Ecto neural progenitor cell (in vitro differentiated cells): ENCODE data around the gene TBC1D21.

ENCODE experiments used
- DNase-seq: peaks from one replicate; pipeline ENCODE4 v3.0.0-alpha.2; 2018; ENCODE audit warnings: low spot score

The TBC1D21 gene

DNA sequence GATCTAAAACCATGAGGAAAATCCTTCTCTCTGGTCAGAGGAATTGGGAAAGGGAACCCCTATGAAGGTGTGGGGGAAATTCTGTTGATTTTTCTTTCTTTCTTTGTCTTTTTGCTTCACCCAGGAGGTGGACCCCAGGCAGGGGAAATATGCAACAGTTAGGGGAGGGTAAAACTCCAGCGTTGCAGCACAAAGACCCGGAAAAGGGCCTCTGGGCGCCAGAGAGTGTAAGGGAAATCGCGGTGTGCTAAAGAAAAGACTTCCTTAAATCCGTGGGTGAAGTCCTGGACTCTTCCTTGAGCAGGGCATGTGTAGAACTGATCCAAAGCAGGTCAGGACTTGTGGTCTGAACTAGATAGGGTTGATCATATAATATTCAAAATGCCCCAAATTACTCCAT lies 11.1 kb upstream of the TBC1D21 start:
- DNase-seq = no peak

DNA sequence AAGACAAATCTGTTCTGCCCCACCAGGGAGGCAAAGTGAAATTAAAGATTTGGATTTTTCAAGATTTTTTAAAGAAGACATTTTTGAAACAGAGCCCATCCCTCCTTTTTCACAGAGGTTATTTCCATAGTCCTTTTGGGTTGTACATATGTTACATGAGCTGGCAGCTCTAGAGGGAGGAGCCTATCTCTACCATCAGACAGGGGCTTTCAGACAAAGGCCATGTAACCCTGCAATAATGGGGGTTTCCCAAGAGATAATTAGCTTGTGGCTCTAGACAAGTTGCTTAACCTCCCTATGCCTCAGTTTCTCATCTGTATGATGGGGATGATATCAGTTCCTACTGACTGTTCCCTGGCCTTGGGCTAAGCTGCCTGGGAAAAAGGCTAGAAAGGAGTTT lies 8.0 kb upstream of the TBC1D21 start:
- no peak for DNase-seq

DNA sequence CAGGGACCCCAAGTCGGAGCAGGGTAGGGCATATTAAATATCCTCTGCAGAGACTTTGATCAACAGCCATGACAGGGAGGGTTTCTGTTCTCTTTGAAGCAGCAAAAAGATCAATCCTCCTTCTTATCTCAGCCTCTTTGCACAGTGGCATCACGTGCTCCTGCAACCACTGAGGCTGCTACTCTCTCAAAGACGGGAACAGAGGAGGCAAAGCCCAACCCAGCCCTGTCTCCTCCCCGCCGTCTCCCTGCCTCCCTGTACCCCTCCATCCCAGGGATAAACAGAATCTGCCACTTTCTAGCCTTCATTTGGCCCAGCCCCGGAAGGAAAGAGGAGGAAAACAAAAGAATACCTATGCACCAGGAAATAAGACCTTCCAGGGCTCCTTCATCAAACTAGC lies 7.5 kb upstream of the TBC1D21 start:
- DNase-seq = no peak

DNA sequence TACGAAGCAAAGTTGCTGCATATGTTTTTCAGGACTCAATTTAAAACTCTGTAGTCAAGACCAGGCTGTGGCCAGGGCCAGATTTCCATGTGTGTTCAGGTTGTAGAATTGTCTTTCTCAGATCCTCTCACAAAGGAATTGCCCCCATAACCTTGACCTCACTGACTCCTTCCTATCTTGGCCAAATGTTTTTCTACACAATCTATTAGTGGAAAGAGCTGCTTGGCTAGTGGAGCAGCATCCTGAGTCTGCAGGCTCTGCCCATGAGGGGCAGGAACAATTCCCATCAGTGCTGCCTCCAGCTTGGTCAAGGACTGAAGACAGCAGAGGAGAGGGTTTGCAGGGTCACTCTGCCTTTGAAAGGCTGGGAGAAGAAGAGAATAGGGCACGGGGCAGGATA lies 6.9 kb upstream of the TBC1D21 start:
- no peak for DNase-seq

DNA sequence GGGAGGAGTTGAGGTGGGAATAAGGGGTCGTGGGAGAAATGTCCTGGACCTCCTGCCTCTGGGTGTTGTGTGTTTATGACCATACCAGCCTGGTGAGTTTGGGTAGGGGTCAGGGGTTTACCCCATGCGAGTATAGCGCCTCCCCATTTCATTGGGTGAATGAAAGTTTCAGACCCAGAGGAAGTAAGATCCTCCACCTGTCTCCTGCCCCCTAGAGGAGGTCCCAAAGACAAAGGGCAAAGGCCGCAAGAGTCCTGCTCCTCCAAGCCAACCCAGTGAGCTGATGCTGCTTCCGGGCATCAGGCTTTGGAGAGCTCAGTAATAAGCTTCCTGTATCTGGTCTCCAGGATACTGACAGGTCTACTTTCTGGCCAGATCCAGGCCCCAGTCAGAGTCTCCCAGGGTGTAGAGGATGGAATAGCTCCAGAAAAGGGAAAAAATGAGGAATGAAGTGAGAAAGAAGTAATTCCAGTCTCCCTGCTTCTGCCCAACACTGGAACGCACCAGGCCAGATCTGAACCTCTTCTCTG lies 6.4 kb upstream of the TBC1D21 start:
- DNase-seq = no peak

DNA sequence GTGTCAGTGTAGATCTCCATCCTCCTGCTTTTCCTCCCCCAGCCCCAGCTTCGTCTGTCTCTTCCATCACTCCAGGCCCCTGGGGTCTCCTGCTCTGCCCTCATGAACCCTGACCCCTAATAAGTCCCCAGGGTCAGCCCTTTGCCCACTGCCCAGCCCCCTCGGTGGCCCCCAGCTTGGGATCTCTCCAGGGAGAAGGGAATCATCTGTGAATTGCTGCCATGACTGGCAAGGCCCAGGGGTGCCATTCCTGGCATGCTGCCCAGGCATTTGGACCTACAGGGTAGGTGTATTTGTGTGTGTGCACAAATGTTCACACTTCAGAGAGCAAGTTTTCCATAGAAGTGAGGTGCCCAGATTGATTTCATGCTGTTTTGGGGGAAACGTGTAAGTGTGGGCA lies 5.9 kb upstream of the TBC1D21 start:
- DNase-seq = no peak

DNA sequence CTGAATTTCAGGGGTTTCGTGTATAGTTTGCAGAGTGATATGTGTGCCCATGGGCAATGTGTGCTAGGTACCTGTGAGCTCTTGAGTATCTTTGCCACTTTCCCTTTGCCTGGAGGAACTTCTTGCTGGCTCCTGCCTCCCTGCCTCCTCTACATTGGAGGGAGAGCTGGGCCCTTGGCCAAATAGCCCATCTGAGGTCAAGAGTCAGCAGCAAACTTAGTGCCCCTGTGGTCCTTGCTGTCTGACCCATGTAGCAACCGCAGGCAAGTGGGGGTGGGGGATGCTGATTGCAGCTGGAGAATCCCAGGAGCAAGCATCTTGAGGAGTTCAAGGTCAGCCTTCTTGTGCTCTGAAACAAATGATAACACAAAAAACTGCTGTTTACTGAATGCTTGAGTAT lies 5.4 kb upstream of the TBC1D21 start:
- DNase-seq = no peak

DNA sequence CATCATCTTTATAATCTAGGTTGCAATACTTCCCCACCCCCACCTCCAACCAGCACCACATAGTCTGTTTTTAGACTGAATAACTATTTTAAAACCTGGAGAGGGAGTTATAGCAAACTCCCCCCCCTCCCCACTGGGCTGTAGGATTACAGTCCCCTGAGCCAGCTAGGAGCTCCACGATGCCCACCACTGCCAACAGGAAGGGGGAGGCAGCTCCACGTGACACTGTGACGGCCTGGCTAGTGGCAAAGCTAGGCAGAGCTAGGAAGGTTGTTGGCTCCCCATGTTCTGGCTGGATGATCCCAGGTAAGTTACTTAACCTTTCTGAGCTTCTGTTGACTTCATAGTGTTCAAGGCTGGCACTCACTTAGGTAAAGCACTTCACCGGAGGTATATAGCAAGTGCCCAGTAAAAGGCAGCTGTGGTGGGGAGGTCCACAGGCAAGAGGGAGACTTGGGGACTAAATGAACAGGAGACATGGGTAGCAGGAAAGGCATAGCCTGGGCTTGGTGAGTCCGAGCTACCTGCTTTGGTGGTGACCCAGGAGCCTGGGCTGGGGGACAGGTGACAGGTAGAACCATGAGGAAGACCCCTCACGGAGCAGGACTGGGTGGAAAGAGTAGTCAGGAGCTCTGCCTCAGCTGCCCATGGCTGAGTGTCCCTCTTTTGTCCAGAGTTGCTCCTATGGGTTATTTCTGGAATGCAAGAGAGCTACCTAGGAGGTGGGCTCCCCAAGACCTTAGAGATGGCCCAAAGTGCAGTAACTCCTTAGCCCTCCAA lies 4.0 kb upstream of the TBC1D21 start:
- no peak for DNase-seq

DNA sequence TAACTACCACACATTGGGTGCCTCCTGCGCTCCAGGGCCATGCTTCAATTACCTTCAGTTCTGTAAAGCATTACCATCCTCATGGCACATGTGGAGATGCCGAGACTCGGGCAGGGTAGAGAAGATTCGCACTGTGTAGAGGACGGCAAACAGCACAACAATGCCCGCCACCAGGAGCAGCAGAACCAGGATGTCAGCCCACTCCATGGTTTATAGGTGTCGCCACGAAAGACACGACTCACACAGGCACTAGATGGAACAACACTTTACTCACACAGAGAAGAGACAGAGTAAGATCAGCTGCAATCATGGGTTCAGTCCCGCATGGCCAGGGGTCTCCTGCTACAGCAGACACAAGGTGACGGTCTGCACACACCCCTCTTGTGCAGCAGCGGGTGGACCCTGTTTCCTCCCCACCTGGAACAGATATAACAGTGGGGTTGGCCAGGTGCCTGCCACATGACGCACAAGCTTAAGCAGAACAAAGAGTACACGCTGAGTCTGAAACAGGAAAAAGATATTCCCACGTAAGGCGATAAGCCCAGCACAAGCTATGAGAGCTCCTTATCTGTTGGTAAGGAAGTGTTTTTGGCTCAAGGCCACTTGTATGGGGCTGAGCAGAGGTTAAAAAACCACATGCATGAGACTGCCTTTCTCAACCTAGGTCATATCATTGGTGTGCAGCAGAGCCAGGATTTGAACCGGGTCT lies 2.5 kb upstream of the TBC1D21 start:
- no peak for DNase-seq

DNA sequence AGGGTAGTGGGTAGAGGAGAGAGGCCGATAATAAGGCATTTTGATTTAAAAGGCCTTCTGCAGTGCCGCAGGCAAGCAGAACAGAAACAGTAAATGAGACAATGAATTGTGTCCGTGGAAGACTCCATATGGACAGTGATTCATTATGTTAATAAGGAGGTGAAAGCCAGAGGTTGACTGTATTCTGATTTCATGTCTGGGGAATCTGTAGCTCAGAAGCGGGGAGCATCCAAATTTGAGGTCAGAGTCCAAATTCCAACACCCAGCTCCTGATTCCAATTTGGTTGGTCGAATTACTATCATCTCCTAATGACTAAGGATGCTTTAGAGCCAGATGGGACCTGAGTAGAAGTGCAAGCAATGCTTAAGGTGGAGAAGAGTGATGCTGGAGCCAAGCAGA lies 1.0 kb upstream of the TBC1D21 start:
- no peak for DNase-seq

DNA sequence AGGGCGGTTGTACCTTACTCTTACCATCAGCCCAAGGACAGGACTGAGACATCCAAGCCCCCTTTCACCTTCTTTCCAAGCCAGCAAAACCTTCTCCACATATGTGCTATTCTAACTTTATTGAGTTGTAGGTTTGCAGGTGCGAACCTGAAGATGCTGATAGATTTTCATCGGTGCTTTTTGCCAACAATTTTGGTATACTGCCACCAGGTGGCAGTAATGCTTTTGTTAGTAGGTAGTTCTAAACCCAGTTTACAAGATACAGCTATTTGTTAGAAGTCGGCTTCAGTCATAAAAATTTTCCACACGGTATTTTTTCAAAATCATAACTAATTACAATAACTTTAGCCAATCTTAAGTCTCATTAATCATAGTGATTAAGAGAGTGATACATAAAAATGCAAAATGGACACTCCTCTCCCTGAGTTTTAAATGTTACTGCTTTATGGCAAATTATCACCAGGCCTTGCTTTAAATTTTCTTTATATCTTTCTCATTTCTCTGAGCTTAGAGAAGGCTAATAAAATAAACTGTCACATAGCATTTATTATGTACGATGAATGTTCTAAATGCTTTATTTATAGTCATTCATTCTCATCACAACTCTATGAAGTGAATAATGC lies 636 bp downstream of the TBC1D21 start:
- no peak for DNase-seq

DNA sequence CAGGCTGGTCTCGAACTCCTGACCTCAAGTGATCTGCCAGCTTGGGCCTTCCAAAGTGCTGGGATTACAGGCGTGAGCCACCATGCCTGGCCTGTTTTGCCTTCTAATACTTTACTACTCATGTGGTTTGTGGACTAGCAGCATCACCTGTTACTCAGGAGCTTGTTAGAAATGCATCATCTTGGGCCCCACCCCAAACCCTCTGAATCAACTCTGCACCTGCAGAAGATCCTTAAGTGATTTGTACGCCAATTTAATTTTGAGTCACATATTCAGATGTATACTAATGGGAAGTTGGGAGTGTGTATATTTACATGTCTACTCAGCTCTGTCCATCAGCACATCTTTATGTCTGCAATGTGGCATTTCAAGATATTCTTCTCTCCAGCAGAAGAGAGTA lies 6.1 kb downstream of the TBC1D21 start:
- no peak for DNase-seq

DNA sequence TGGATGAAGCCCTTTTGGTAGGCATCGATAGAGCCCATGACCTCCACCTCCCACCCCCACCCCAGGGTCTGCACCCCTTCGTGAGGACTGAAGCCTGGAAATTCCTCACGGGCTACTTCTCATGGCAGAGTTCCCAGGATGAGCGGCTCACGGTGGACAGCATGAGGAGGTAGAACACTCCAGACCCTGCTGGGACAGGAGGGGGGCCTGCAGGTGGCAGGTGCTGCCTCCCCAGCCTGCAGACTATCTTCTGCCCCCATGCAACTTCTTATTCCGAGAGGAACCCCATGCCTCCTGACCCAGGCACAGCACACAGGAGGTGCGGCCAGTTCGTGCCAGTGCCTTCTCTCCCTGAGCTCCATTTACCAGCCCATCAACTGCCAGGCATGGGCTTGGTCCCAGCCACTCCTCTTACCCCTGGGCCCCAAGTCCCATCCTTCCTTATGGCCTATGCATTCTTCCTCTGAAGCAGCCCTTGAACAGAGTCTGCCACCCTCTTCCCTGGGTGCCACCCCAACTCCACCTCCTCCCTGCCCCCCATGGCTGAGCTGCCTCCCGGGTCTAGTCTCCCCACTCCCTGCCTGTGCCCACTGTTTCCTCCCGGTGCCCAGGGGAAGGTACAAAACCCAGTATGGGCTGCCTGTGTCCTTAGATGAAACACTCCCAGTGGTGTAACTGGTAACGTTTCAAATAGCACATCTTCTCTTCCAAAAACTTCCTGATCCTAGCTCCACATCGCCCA lies 8.4 kb downstream of the TBC1D21 start:
- DNase-seq = no peak

DNA sequence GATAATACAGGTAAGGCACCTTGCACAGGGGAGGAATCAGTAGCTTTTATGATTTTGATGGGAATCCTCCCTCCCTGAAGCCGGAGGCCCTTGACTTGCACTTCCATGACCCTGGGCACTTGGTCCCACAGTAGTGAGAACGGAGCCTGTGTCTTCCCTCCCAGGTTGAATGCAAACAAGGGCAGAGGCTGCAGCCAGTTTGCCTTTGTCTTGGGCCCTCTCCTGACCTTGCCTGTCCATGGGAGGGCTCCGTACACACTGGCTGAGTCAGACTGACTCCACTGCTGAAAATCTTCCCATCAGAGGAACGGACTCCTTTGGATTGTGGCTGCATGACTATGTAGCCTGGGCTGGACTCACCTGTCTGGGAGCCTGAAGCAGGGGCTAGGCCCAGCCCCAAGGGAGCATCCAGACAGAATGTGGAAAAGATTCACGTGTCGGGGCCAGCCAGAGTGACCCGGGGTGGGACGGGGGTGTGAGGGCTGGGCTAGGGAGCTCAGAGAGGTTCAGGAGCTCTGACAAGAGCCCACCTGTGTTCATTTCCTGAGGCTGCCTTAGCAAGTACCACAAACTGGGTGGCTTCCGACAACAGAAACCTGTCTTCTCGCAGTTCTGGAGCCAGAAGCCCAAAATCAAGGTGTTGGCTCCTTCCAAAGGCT lies 9.5 kb downstream of the TBC1D21 start:
- DNase-seq = no peak

DNA sequence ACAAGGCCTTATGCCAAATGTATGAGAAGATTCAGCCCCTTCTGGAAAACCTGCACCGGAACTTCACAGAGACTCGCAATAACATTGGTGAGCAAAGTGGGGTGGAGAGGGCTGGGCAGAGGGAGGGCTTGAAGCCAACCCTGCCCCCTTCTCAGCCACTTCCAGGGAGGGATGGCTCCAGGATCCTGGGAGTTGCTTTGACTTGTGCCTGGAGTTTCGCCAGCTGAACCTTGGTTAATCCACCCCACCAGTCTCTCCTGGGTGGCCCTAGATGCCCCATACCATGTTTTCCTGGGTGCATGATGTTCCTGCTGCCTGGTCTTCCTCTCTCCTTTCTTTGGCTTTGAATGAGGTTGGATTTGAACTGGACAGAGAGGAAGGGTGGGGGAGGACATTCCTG lies 10.8 kb downstream of the TBC1D21 start:
- no peak for DNase-seq

DNA sequence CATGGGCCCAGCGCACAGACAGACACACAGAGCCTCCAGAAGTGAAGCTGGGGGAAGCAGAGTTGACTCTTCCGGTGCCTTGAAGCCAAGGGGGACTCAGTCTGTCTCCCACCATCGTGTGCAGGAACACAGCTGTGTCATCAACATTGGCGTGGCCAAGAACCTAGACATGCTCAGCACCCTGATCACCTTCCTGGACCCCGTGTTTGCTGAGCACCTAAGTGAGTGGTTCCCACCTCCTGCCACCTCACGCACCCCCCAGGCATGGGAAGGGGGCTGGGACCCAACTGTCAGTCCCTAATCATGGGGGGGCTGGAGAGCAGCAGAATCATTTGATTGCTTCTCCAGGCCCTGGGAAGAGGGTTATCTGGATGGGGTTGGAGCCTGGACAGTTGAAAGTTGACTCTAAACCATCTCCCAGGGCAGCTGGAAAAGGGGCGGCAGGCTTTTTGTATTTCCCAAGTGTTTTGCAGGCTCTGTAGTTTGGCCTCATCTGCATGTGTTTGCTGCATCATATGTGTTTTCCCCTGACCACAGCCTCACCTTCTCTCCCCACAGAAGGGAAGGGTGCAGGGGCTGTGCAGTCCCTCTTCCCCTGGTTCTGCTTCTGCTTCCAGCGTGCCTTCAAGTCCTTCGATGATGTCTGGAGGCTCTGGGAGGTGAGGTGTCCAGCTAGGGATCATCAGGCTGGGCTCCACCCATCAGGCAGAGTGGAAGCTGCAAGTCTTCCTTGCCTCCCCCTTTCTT lies 12.8 kb downstream of the TBC1D21 start:
- DNase-seq = no peak

DNA sequence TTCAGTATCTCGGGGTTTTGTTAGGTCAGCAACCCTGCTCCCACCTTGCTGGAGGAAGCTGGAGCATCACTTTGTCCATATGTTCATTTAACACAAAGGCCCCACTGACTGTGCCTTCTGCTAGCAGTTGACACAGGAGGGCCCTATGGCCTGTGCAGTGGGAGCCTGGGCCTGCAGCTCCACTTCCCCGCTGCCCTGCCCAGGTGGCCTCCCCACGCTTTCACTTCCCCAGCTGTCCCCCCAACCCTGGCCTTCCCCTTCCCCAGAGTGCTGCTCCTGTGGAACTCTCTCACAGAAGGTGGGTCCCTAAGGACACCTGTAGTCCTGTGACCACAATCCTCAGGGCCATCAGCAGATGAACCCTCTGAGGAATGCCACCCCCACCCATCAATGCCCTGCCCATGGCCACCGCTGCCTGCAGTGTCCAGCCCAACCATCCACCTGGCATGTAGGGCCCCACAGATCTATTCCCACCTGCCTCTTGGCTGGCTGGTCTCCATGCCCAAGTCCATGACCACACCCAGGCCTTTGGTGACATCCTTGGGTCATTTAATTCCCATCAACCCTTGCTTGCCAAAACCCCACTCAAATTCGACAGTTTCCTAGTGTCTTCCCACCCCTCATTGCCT lies 13.5 kb downstream of the TBC1D21 start:
- DNase-seq = no peak

DNA sequence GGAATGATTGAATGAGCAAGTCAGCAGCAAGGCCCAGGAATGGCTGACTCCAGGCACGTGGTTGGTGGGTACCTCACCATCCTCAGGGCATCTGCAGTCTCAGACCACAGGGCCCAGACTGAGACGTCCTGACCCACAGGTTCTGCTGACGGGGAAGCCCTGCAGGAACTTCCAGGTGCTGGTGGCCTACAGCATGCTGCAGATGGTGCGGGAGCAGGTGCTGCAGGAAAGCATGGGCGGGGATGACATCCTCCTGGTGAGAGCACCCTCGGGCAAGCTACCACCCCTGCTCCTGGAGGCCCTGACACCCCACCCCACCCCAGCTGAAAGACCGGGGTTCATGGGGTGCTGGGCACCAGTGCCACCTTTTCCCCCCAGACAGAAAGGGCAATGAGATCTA lies 14.1 kb downstream of the TBC1D21 start:
- no peak for DNase-seq

DNA sequence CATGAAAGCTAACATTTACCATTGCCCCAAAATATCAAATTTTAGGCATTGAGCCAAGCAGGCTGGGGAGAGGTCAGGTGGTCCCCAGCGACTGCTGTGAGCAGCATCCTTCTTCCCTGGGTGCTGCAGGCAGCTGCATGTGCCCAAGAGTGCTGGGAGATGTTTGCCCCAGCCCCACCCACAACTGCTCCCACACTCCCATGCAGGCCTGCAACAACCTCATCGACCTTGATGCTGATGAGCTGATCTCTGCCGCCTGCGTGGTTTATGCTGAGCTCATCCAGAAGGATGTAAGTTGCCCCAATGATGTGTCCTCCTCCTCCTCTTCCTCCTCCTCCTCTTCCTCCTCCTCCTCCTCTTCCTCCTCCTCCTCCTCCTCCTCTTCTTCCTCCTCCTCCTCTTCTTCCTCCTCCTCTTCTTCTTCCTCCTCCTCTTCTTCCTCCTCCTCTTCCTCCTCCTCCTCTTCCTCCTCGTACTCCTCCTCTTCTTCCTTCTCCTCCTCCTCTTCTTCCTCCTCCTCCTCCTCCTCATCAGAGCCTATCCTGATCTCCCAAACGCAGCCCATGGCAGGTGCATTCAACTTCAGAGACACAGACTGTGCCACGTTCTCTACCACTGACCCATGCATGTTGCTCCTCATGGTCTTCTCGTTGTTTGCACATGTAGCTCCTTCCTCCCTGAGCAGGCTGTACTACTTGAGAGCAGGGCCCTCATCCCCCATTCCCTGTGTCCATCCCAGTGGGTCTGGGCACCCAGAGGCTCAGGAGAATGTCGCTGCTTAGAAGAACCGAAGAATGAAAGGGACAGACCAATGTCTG lies 15.1 kb downstream of the TBC1D21 start:
- DNase-seq = no peak
